ENCODE data around the gene IRX5. TPM values are rescaled to one million over a fixed set of nuclear protein-coding genes. Genes with fewer than 3 reads are reported as not detected.

Gene IRX5
- total RNA-seq, 3 donors from 2014 or later (not counting 1 experiment from before 2014, with no cell fraction given), result not detected

- peaks cover 0 to 2% of the 10 kb centered on the region in 2 donors for H3K9me3 Mint-ChIP-seq
- peaks cover 3% of the 10 kb centered on the region for H3K36me3 Mint-ChIP-seq
- intact Hi-C loops (cut with micrococcal nuclease), result no loop called here
- H3K27ac ChIP-seq (ENCODE audit: low read length), result no peak overlapping the region
- peaks cover 5% of the 10 kb centered on the region for H3K9me3 ChIP-seq (ENCODE audit: control insufficient read depth, insufficient read depth, low read length)
- 7% methylated on average over 52 of the region's 52 CpGs for WGBS (ENCODE audit: insufficient coverage)
- peaks cover 42 to 44% of the 10 kb centered on the region in 2 donors for H3K27me3 Mint-ChIP-seq (ENCODE audit: low read depth in 2 of 2)
- H3K4me1 ChIP-seq (ENCODE audit: control insufficient read depth, insufficient read depth, low read length), result peaks cover 47% of the 10 kb centered on the region
- DNase-seq (no peak), ATAC-seq (no peak)
- peak overlapping the region; percentile 45 to 56 for H3K27ac Mint-ChIP-seq
- H3K4me3 Mint-ChIP-seq, result no peak overlapping the region
- H3K4me1 Mint-ChIP-seq, result peaks cover 14 to 30% of the 10 kb centered on the region in 2 donors
- H3K27me3 ChIP-seq (ENCODE audit: control insufficient read depth, insufficient read depth, low read length), result peaks cover 60% of the 10 kb centered on the region
- no peak overlapping the region for H3K4me3 ChIP-seq (ENCODE audit: low read length)
- no peaks in the 10 kb centered on the region for H3K36me3 ChIP-seq (ENCODE audit: control insufficient read depth, insufficient read depth, low read length)
- TF ChIP-seq CTCF (IDR thresholded peaks at IDR 0.05), result no peak
These were observed 2.1 kb downstream of the IRX5 start for GRCh38 chr16:54932737-54933254.

GRCh38 chr16:54933281-54934011, 2.8 kb downstream of the IRX5 start:
- intact Hi-C loops (cut with micrococcal nuclease), result no loop called here
- H3K27ac Mint-ChIP-seq, result no peak overlapping the region

GRCh38 chr16:54934481-54935265, 4.0 kb downstream of the IRX5 start:
- H3K4me3 Mint-ChIP-seq, result no peak overlapping the region
- peaks cover 40% of the 10 kb centered on the region for H3K4me1 ChIP-seq (ENCODE audit: control insufficient read depth, insufficient read depth, low read length)

More at GRCh38 chr16:54933281-54934011, 2.8 kb downstream of the IRX5 start:
- Mint-ChIP-seq H3K27me3 (ENCODE audit: low read depth in 2 of 2) (peaks cover 43 to 47% of the 10 kb centered on the region in 2 donors), H3K36me3 (no peaks in the 10 kb centered on the region), H3K4me3 (no peak overlapping the region), H3K9me3 (peaks cover 0 to 2% of the 10 kb centered on the region in 2 donors), H3K4me1 (peaks cover 9 to 24% of the 10 kb centered on the region in 2 donors)
- Histone ChIP-seq H3K9me3 (ENCODE audit: control insufficient read depth, insufficient read depth, low read length) (peaks cover 5% of the 10 kb centered on the region), H3K27ac (ENCODE audit: low read length) (no peak overlapping the region), H3K36me3 (ENCODE audit: control insufficient read depth, insufficient read depth, low read length) (no peaks in the 10 kb centered on the region), H3K4me3 (ENCODE audit: low read length) (no peak overlapping the region), H3K4me1 (ENCODE audit: control insufficient read depth, insufficient read depth, low read length) (peaks cover 47% of the 10 kb centered on the region), H3K27me3 (ENCODE audit: control insufficient read depth, insufficient read depth, low read length) (peaks cover 64% of the 10 kb centered on the region)
- ATAC-seq, result no peak
- WGBS (ENCODE audit: insufficient coverage), result 10% methylated on average over 64 of the region's 68 CpGs
- no peak for TF ChIP-seq CTCF (IDR thresholded peaks at IDR 0.05)
- DNase-seq, result no peak

More at GRCh38 chr16:54934481-54935265, 4.0 kb downstream of the IRX5 start:
- Mint-ChIP-seq H3K4me1 (peaks cover 3 to 17% of the 10 kb centered on the region in 2 donors), H3K9me3 (peaks cover 0 to 2% of the 10 kb centered on the region in 2 donors), H3K27ac (no peak overlapping the region), H3K36me3 (no peaks in the 10 kb centered on the region), H3K27me3 (ENCODE audit: low read depth in 2 of 2) (peaks cover 51 to 53% of the 10 kb centered on the region in 2 donors)
- WGBS (ENCODE audit: insufficient coverage), result 14% methylated on average over 28 of the region's 30 CpGs
- TF ChIP-seq CTCF (IDR thresholded peaks at IDR 0.05), result no peak
- H3K4me3 ChIP-seq (ENCODE audit: low read length), result no peak overlapping the region
- ATAC-seq (no peak), DNase-seq (peak in 1 of 2 donors; percentile 6)
- peaks cover 5% of the 10 kb centered on the region for H3K9me3 ChIP-seq (ENCODE audit: control insufficient read depth, insufficient read depth, low read length)
- H3K27me3 ChIP-seq (ENCODE audit: control insufficient read depth, insufficient read depth, low read length), result peaks cover 71% of the 10 kb centered on the region
- no peak overlapping the region for H3K27ac ChIP-seq (ENCODE audit: low read length)
- intact Hi-C loops (cut with micrococcal nuclease), result no loop called here
- H3K36me3 ChIP-seq (ENCODE audit: control insufficient read depth, insufficient read depth, low read length), result no peaks in the 10 kb centered on the region
